Left colon (tissue), 2 donors: Measurements from ENCODE around the gene MYBPH. TPM values are rescaled to one million over a fixed set of nuclear protein-coding genes. Genes with fewer than 3 reads are reported as not detected.

Experiments used
- ATAC-seq: fragments of 200-7000 bp; cut with Tn5 transposase; one replicate; pipeline ENCODE4 v1.9.1; 2020; ENCODE audit warnings: mild to moderate bottlenecking, moderate library complexity
- DNase-seq, 2 donors: peaks; one replicate each; pipeline ENCODE4 v3.0.0-alpha.2; 2020
- intact Hi-C, 2 donors: fragments of 100-400 bp; cut with DNase I in 1 of 2; cut with micrococcal nuclease in 1 of 2; formaldehyde crosslinking; loops; one replicate each; pipeline versions ENCODE4 v1.11.2 to v1.14.0; 2022; cut with DNase I, micrococcal nuclease
- total RNA-seq, 2 donors: library from RNA; stranded (reverse); fragmentation: NEBNext Ultra II Directional; extraction: Animal tissue kit (Norgen Biotek cat#: 25700); gene quantifications; one replicate each; pipeline ENCODE4 v1.2.1, GENCODE V29; 2021
- donor health status: DM: no; HTN: no; CAD: no.
- donor health status: DM: yes; HTN: yes; CAD: no.

MYBPH gene
- total RNA-seq, 2 donors from 2014 or later = not detected

DNA sequence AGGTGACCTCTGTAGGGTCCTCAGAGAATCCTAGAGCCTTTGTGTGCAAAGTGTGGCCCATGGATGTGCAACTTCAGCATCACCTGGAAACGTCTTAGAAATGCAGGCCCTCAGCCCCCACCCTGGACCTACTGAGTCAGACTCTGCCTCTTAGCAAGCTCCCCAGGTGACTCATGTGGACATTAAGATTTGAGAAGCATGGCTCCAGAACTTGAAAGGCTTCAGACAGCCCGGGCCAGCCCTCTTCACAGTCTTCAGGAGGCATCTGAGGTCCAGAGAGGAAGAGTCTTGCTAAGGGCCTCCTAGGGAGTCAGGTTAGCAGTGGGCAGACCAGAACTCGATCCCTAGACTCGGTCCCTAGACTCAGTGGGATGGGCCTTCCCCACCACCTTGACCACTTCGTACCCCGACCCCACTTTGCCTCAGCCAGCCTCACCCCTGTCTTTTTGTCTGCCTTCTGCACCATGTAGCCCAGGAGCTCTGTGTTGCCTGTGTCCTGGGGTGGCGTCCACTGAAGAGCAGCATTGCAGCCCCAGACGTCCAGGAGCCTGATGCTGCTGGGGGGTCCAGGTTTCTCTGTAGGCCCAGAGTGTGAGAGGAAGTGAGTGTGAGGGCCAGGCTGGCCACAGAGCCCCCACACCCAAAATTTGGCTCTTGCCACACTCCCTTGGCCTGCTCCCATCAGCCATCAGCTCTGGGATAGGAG is 4.8 kb downstream of the MYBPH start:
- DNase-seq (no peak), ATAC-seq (no peak)
- intact Hi-C loops = loop anchor here in 1 of 2 donors (5.0 kb wide), 1 partner anchor 128 kb away; no protein-coding TSS in a partner anchor

DNA sequence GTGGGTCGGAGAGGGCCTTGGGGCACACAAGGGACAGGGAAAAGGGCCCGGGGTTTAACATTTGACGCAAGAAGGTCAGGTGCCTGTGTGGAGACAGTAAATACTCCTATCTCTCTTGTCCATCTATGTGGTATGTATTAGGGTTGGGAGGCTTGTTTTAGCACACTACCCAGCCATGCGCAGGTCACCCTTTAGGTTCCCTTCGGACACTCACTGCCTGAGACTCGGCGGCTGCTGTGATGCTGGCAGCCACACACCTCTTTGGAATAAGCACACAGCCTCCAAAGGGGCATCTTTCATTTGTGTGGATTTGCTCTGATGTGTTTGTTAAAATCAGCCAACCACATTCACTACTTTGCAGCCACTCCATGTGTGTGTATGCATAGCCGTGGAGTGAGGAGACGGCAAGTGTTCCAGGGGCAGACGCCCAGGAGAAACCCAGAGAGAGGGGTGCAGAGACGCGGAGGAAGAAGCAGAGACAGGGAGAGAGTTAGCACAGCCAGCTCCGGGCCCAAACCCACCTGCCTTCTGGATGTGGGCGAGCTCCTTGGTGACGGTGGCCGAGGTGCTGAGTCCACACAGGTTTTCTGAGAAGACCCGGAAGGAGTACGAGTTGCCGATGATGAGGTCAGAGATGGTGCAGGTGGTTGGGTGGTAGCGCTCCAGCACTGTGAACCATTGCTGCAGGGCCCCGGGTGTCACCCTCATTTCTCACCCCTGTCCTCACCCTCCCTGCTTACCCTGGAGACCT is 5.7 kb downstream of the MYBPH start:
- ATAC-seq (no peak), DNase-seq (no peak)
- intact Hi-C loops = loop anchor here in 1 of 2 donors (5.0 kb wide), 1 partner anchor 128 kb away; no protein-coding TSS in a partner anchor

DNA sequence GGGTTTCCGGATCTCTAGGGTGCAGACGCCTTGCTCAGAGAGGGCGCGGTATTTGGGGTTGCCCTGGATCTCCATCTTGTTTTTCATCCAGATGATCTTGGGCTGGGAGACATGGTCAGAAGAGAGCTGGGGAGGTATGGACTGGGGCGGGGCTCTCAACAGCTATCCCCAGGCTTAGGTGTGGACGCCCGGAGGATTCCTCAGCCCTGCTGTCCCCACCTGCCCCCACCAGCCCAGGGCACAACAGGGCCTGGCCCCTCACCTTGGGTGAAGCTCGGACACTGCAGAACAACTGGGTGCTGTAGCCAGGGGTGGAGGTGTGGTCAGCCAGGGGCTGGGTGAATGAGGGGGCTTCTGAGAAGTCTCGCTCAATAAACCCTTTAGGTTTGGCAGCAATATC is 6.6 kb downstream of the MYBPH start:
- ATAC-seq = no peak
- DNase-seq = no peak
- intact Hi-C loops = no loop called here

DNA sequence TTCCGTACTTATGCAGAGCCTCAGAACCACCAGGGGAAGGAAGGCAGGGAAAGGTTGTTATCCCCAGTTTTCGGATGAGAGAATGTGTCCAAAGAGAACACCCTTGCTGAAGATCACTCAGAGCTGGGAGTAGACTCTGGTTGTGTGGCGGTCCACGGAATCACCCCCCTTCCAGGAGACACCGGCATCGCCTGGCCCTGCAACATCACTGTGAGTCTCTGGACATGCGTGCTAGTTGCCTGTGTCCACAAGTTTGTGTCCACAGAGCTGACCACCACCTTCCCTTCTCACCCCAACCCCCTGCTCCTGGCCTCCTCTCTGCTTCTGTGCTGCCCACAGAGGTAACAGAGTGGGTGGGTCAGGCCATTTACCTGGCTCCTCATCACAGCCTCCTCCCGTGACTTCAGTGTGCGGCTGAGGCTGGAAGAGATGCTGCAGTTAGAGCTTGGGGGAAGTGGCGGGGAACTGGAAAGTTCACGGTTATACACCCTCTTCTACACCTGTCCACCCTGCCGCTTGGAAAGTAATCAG is 7.3 kb downstream of the MYBPH start:
- ATAC-seq = no peak
- intact Hi-C loops = no loop called here
- DNase-seq = no peak

GRCh38 chr1:203167913-203168200 is 7.8 kb downstream of the MYBPH start:
- ATAC-seq (no peak), DNase-seq (no peak)
- intact Hi-C loops = no loop called here

DNA sequence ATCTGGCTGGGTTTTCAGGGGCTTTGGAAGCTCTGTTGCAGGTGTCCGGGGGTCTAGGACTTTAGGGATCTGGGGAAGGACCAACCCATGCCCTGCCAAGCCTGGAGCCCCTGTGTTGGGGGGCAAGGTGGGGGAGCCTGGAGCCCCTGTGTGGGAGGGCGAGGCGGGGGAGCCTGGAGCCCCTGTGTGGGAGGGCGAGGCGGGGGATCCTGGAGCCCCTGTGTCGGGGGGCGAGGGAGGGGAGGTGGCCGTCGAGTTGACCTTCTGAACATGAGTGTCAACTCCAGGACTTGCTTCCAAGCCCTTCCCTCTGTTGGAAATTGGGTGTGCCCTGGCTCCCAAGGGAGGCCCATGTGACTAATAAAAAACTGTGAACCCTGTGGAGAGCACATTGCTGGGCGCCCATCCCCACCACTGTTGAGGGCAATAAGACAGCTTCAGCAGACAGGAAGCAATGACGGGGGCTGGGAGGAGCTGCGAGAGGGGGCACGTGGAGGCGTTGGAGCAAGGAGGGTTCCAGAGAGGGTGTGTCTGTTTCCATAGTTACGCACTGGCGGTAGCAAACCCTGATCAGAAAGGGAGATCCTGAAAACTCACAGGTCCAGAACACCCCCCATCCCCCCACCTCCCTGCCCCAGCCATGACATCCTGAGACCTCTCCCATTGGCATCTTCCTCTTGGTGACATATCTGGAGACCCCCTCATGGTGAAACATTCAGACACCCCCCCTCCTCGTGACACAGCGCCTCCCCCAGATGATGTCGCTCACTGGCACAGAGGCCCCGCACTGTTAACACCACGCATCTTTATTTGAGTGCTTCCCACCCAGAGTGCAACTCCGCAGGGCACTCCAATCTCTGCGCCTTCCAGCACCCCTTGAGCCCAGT is 8.4 kb downstream of the MYBPH start:
- ATAC-seq (peak; percentile 50), DNase-seq (no peak)
- intact Hi-C loops = no loop called here

DNA sequence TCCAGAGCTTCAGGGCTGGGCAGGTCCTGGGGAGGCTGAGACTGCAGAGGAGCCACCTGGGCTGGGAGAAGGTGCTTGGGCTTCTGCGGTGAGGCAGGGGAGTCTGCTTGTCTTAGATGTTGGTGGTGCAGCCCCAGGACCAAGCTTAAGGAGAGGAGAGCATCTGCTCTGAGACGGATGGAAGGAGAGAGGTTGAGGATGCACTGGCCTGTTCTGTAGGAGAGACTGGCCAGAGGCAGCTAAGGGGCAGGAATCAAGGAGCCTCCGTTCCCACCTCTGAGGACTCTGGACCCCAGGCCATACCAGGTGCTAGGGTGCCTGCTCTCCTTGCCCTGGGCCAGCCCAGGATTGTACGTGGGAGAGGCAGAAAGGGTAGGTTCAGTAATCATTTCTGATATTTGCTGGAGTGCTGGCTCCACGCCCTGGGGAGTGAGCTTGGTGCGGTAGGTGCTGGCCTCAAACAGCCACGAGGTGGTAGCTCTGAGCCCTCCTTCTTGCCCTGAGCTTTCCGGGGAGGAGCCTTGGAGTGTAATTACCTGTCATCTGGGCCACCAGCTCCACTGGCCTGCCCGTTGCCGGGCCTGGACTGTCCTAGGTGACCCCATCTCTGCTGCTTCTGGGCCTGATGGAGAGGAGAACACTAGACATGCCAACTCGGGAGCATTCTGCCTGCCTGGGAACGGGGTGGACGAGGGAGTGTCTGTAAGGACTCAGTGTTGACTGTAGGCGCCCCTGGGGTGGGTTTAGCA is 9.3 kb downstream of the MYBPH start:
- intact Hi-C loops = no loop called here
- DNase-seq (peak; percentile 38 to 60), ATAC-seq (peak; percentile 98)

- intact Hi-C loops = no loop called here
- DNase-seq (no peak), ATAC-seq (no peak)
These were observed 9.8 kb downstream of the MYBPH start for GRCh38 chr1:203165800-203166161.

- intact Hi-C loops = no loop called here
- DNase-seq (no peak), ATAC-seq (no peak)
These were observed 10.4 kb downstream of the MYBPH start for GRCh38 chr1:203165101-203165799.

GRCh38 chr1:203163891-203164635 is 11.6 kb downstream of the MYBPH start:
- intact Hi-C loops = no loop called here
- DNase-seq (no peak), ATAC-seq (no peak)

DNA sequence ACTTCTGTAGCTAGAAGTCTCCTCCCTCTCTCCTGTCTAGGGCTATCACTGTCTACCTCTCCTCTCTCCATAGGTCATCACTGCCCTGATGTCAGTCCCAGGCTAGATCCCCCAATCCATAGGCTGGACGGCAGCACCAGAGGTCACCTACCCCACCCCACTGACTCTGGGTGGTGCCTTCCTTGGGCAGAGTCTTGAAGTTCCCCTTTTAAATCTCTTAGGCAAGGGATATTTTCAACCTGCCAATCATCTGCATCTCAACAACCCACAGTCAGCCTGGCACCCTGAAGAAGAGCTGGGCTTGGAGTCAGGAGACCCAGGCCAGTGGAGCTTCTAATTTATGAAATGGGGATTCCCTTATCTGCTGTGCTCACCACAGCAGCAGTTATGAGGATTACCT is 13.2 kb downstream of the MYBPH start:
- intact Hi-C loops = no loop called here
- no peak for ATAC-seq

GRCh38 chr1:203161703-203162102 is 13.9 kb downstream of the MYBPH start:
- no peak for ATAC-seq
- no peak for DNase-seq
- intact Hi-C loops = no loop called here

More for the DNA sequence above, 13.2 kb downstream of the MYBPH start:
- DNase-seq = no peak

DNA sequence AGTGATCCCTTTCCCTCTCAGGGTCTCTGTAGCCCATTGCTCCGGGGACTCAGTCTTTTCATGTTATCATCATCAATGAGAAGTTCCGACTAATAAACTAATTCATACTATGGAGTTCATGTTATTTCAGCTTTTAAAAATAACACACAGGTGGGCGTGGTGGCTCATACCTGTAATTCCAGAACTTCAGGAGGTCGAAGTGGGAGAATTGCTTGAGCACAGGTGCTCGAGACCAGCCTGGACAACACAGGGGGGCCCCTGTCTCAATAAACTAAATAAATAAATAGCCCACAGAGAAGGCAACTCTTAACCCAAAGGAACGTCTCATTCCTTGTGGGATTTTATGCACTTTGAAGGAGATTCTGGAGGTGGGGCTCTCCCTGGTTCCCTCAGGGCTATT is 14.5 kb downstream of the MYBPH start:
- DNase-seq (no peak), ATAC-seq (no peak)
- intact Hi-C loops = no loop called here

DNA sequence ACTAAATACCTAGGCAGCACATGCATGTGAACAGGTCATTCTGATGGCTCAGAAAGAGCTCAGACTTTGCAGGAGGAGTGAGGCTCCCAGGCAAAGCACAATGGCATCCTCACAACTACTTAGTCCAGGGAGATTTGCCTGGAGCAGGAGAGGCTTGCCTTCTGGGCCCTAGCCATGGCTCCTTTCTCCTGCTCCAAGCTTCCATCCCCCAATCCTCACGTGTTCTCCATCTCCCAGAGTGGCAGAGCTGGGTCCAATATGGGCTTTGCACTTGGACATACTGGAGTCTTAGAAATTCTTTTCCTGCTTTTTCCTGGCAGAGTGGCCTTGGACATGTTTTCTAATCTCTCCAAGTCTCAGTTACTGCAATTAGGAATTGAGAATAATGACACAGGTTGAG is 15.8 kb downstream of the MYBPH start:
- no peak for ATAC-seq
- intact Hi-C loops = no loop called here

GRCh38 chr1:203158960-203159665 is 16.5 kb downstream of the MYBPH start:
- DNase-seq (no peak), ATAC-seq (no peak)
- intact Hi-C loops = no loop called here

More for the DNA sequence above, 15.8 kb downstream of the MYBPH start:
- DNase-seq = no peak

DNA sequence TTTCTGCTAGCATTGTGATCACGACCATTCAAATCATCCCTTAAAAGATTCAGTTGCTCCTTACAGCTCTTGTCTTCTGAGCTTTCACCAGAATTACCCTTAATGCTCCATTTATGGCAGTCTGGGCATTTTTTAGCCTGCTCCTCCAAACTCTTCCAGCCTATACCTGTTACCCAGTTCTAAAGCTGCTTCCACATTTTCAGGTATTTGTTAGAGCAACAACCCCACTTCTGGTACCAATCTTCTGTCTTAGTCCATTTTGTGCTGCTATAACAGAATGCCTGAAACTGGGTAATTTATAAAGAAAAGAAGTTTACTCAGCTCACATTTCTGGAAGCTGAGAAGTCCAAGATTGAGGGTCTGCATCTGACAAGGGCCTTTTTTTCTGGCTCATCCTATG is 17.2 kb downstream of the MYBPH start:
- ATAC-seq = no peak
- intact Hi-C loops = no loop called here
- DNase-seq = no peak

DNA sequence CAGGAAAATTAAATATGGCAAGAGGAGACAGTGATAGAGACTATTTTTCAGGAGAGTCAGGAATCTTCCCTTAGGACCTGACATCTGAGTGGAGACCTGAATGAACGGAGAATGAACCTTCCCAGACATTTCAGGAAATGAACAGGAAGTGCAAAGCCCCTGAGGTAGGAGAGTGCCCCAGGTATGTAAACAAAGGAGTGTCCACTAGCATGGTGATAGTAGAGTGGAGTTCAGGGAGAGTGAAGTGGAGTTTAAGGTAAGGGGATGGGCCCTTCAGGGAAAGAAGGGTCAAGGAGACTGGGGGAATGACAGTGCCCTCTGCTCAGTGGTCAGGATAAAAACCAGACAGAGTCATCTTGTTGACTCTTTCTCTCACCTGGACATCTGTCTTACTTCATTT is 19.3 kb downstream of the MYBPH start:
- intact Hi-C loops = no loop called here
- ATAC-seq (peak; percentile 96), DNase-seq (no peak)
